HK-2 (cell line): ENCODE measurements around the gene MED13L.

Source experiments
- DNase-seq: peaks from one replicate; pipeline ENCODE4 v3.0.0-alpha.2; 2018; ENCODE audit not compliant: unreplicated experiment

Gene MED13L

GRCh38 chr12:116278279-116278626, 760 bp upstream of the MED13L start:
- no peak for DNase-seq

DNA sequence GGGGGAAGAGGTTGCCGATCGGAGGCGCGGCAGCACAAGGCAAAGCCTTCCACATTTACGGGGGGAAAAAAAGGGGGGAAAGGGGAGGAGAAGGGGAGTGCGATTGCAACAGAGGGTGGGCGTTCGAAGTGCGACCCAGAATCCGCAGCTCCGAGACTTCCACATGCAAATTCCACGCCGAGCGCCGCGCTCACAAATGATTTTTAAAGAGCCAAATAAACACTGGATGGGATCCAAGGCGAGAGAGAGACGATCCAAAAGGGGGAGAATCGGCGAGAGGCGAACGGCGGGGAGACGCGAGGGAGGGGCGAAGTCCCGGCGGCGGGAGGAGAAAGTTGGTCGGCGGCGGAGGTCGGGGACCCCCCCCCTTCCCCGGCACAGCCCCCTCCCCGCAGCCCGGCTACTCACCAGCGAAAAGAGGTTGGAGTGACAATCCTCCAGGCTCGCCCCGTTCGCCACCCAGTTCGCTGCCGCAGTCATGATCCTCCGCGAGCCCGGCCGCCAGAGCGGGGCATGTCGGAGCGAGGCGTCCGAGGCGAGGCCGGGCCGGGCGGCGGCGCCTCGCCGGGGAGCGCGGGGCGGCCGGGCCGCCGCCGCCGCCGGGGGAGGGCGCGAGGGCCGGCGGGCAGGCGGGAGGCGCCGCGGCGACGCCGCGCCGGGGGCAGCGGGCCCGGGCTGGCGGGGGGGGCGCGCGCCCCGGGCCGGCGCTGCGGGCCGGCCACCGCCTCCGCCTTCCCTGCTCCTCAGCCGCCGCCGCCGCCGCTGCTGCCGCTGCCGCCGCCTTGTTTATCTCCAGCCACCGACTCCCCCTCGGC, 634 bp downstream of the MED13L start:
- peak; percentile 63 for DNase-seq

- DNase-seq = no peak
These were observed 2.7 kb downstream of the MED13L start for GRCh38 chr12:116274551-116275375.

DNA sequence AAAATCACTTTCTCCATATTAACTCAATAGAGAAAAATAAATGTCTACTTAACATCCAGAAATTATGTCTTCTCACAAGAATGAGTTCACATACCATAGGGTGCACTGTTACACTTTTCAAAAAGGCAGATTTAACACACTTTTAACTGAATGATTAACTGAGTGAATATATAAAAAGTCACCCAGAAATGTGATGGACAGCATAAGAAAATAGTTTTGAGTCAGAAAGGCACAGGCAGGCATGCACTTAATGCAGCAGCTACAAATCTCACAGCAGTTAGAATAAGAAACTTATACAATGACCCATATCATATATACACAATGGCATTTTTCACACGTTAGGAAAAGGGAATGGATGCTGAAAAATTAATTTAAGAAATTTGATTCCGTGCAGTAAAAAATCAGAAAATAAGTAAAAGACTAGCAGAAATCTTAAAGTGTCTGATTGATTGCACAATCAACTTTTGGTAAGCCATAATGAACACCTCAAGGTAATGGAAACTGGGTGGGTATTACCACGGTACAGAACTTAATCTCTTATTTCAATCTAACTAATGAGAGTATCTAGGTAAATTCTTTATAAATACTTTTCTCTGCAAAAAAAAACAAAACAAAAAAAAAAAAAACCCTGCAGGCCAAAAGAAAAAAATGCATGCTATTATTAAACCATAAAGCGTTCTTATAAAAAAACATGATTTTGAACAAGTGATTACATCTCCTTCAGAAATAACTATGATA, 3.5 kb downstream of the MED13L start:
- no peak for DNase-seq

DNA sequence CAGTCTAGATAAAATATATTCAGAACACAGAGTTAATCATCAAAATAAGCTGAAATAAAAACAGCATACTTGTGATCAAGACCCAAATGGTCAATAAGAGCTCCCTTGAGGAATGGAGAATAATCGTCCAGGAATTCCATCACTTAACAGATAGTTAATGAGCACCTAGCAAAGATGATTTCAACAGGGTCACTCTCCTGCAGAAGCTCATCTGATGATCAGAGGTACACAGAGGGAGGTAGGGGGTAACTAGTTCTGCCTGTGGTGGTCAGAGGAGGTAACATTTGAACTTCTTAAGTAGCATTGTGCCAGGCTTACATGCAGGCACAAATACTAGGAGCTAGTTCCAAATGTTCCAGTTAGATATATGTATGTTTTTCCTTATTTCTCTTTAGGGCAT, 9.5 kb downstream of the MED13L start:
- no peak for DNase-seq

GRCh38 chr12:116266631-116267349, 10.7 kb downstream of the MED13L start:
- no peak for DNase-seq

GRCh38 chr12:116266168-116266601, 11.3 kb downstream of the MED13L start:
- DNase-seq = no peak

DNA sequence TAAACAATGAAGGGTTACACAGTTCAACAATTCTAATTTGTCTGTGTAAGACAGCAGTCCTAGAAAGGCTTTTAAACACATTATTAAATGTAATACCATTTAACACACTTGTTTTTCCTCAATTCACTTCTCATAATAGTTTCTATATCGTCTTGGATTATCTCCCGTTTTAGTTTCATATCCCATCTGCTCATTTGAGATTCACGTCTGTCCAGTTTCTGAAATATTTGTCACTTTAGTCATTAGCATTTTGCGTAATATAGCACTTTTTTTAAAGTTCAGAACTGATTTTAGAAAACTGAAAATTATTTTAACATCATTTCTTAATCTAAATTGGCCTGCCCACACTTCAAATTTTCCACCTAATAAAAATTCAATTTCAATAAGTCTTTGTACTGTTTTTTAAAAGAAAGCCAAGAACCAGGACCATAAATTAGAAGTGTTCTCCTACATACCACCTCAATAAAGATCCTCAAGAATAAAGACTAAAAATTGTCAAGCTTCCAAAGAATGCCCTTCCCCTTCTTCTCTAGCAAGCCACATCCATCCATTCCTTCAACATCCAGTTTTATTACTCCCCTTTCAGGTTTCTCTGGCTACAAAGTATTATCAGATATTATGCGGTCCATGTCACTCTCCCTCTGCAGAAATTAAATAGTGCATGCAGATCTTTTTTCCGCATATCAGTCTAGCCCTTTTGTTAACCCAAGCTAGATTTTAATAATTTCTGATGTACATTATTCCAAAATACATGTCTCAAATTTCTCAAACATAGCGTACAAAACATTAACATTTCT, 11.9 kb downstream of the MED13L start:
- DNase-seq = no peak

- no peak for DNase-seq
These were observed 12.9 kb downstream of the MED13L start for GRCh38 chr12:116264525-116265070.

- no peak for DNase-seq
These were observed 13.6 kb downstream of the MED13L start for GRCh38 chr12:116263844-116264243.

DNA sequence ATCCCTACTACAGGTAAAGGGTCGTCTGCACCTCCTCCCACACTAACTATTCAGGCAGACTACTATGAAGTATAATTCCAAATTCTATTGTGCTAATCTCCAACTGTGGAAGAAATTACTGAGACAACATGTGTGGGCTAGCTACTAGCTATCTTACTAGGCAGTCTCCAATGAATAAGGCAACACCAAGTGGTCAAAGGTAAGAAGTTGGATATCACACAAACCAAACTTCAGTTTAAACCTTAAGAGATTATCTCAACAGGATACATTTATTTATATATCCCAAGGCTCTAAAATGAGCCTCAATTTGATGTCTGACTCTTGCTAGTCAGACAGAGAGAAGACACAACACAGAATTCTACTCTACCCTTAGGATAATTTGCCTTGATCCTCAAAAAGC, 14.1 kb downstream of the MED13L start:
- DNase-seq = no peak

DNA sequence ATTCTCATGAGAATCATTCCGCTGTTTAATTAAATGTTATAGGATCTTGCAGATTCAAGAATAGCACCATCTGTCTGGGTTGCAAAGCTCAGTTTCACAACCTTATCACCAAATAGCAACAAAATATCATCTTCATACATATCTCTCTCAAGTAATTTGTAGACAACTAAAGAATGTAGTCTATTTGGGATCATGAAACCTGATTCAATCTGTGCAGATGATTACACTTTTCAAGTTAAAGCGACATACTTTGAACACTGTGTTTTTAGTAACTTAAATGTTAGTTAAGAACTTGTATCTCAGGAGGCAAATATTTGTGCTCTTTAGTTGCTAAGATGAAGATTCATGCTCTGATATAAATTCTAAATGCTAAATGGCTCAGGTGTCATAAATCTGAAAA, 14.8 kb downstream of the MED13L start:
- no peak for DNase-seq

GRCh38 chr12:116261525-116262100, 15.9 kb downstream of the MED13L start:
- DNase-seq = no peak

GRCh38 chr12:116259800-116260577, 17.5 kb downstream of the MED13L start:
- DNase-seq = no peak

GRCh38 chr12:116257826-116258225, 19.7 kb downstream of the MED13L start:
- no peak for DNase-seq

- no peak for DNase-seq
These were observed 20.3 kb downstream of the MED13L start for GRCh38 chr12:116257215-116257614.

- DNase-seq = no peak
These were observed 27.6 kb downstream of the MED13L start for GRCh38 chr12:116249938-116250337.

DNA sequence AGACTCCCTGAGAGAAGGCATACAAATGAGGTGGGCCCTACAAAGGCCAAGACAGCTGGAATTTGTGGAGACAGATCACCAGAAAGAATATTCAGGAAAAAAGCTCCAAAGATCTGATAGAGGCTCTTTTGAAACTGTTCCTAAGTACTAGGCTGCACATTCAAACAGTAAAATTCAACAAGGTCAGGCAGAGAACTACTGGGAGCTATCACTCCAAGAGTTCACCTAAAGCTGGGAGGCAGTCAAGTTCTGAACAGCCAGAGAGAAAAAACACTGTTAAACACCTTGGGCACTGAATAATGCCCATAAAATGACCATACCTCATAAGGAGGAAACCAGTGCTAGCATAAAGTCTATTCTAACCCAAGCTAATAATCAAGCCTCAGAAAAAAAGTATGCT, 28.6 kb downstream of the MED13L start:
- no peak for DNase-seq

DNA sequence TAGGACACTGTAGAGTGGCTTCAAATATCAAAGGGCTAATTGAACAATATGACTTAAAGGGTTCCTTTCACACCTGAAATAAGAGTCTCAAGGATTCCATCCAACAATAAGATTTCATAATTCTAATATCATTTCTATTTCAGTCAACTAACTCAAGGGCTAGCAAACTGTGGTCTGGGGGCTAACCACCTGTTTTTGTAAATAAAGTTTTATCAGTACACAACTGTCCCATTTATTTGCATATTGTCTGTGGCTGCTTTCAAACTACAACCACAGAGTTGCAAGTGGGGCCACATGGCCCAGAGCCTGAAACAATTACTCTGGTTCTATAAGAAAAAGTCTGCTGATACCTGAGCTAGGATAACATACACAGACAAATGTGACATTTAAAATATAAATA, 29.1 kb downstream of the MED13L start:
- no peak for DNase-seq
